GM20000 (cell line): ENCODE results near the gene ZNF146.

Source experiments
- DNase-seq: peaks from one replicate; pipeline ENCODE4 v3.0.0; 2012; ENCODE audit warnings: low spot score
- TF ChIP-seq, protein P1 (sequence below): IDR thresholded peaks from 2 replicates; pipeline ENCODE4 v1.5.1; 2012; ENCODE audit warnings: mild to moderate bottlenecking, control low read depth; ENCODE audit errors: extremely low read depth, missing control alignments

ZNF146 gene

DNA sequence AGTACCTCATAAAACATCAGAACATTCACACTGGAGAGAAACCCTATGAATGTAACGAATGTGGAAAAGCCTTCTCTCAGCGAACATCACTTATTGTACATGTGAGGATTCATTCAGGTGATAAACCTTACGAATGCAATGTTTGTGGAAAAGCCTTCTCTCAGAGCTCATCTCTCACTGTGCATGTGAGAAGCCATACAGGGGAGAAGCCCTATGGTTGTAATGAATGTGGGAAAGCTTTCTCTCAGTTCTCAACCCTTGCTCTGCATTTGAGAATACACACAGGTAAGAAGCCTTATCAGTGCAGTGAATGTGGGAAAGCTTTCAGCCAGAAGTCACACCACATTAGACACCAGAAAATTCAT, 22.0 kb downstream of the ZNF146 start:
- TF ChIP-seq, protein P1, sequence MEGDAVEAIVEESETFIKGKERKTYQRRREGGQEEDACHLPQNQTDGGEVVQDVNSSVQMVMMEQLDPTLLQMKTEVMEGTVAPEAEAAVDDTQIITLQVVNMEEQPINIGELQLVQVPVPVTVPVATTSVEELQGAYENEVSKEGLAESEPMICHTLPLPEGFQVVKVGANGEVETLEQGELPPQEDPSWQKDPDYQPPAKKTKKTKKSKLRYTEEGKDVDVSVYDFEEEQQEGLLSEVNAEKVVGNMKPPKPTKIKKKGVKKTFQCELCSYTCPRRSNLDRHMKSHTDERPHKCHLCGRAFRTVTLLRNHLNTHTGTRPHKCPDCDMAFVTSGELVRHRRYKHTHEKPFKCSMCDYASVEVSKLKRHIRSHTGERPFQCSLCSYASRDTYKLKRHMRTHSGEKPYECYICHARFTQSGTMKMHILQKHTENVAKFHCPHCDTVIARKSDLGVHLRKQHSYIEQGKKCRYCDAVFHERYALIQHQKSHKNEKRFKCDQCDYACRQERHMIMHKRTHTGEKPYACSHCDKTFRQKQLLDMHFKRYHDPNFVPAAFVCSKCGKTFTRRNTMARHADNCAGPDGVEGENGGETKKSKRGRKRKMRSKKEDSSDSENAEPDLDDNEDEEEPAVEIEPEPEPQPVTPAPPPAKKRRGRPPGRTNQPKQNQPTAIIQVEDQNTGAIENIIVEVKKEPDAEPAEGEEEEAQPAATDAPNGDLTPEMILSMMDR = no peak
- no peak for DNase-seq

DNA sequence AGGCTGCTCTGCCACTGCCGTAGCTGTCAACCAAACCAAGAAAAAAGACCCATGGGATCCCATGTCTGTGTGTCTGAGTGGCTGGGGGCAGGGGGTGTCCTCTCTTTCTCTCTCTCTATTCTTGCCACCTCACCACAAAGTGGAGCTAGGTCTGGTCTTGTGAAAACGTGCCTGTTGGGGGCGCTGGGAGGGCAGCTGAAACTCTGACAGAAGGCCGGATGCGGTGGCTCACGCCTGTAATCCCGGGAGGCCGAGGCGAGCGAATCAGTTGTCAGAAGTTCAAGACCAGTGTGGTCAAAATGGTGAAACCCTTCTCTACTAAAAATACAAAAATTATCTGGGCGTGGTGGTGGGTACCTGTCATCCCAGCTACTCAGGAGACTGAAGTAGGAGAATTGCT, 29.2 kb downstream of the ZNF146 start:
- TF ChIP-seq, protein P1 = no peak
- no peak for DNase-seq

DNA sequence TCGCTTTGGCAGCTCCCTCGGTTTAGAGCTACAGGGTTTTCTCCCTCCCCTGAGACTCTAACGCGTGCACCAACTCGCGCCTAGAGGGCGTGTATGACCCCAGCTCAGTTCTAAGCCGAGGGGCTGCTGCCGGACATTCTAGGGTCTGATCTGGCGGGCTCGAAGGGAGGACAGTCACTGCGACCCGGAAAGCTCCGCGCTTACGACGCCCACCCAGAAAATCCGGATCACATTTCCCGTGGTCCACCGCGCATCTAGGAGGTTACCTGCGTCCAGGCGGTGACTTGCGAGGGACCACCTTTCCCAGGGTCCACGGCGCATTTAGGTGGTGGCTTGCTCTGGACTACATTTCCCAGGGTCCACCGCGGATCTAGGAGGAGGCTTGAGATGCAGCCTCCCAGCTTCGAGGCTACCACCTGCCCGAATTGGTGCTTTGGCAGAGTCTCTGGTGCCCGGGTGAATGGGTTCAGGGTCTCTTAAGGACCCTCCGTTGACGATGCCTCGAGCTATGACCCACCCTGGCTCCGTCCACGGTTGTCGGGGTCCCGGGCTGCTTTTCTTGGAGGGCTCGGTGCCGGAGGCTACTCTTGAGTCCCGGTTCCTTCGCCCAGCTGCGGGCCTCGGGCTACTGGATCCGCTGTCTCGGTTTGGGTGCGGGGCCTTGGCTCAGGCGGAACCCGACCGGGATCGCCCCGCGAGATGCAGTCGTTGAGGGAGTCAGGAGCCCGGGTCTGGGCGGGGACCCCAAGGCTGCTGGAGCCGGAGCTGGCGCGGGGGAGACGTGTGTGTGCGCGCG, 30.5 kb downstream of the ZNF146 start:
- TF ChIP-seq, protein P1 = no peak

DNA sequence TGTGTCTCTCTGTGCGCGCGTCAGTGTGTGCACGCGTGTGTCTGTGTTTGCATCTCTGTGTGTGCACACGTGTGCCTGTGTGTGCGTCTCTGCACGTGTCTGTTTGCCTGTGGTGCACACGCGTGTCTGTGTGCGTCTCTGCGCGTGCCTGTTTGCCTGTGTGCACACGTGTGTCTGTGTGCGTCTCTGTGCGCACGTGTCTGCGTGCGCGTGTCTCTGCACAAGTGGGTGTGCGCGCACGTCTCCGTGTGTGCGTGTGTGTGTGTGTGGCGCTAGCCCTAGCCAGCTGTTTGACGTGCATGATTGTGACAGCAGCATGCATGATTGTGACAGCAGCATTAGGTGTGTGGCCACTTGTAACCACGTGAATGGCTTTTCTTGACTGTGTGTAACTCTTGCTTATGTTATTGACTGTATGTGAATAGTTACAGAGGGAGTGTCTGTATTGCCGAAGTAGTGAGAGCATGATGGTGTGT, 31.1 kb downstream of the ZNF146 start:
- no peak for DNase-seq
- TF ChIP-seq, protein P1 = no peak

More for the DNA sequence above, 30.5 kb downstream of the ZNF146 start:
- no peak for DNase-seq

DNA sequence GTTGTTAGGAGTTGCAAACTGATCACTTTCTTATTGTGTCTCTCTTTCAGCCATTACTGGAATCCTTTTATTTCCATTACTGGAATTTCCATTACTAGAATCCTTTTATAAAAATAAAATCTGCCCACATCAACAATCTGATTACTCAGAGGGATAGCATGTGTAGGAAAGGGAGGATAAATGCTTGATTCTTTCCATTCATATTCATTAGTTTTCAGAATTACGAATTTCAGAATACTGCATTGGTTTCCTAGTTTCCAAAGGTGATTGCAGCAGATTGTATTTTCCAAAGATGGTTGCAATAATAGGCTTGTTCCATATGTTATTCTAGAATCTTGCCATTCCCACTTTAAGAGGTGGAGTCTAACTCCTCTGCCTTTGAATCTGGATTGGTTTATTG, 37.1 kb downstream of the ZNF146 start:
- TF ChIP-seq, protein P1 = no peak

DNA sequence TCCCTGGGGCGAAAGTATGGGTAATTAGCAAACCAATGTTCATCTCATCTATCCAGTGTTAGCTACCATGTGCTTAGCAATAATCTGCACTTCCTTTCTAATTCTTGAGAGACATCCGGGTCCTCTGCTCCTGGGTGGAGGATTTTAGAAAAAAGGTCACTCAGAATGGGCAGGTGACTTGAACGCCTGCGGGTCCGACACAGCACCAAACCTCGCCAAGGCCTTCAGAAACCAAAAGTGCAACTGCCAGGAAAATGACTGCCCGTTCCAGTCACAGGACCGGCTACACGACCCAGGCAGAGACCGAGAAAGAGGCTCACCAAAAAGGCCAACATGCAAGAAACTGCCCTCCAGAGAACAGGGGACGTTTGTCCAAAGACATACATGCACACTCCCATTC, 39.9 kb downstream of the ZNF146 start:
- no peak for DNase-seq
- TF ChIP-seq, protein P1 = no peak

More for the DNA sequence above, 37.1 kb downstream of the ZNF146 start:
- DNase-seq = no peak

DNA sequence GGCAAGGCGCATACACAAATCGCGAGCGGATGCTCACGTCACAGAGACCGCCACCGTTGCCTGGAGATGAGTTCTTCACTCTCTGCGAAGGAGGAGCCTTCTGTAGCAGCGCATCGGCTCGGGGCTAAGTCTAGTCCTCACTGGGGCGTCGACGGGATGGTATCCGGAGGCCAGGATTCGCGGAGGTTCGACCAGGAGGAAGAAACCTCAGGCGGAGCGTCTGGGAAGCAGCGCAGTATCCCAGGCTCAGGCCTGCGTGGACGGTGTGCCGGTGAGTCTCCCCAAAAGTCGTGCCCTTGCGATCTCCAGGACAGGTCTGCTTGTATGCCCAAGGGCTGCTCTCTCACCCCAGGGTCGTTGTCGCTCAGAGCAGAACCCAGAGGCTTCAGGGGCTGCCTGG, 40.4 kb downstream of the ZNF146 start:
- DNase-seq = no peak
- TF ChIP-seq, protein P1 = no peak
